MM.1S (cell line): Measurements from ENCODE around the gene NMNAT2.

Source experiments
- DNase-seq: peaks from one replicate; pipeline ENCODE4 v3.0.0-alpha.2; 2015
- H2AFZ ChIP-seq: fragments of 300-600 bp; sonication (generic); 2 replicates; pipeline ENCODE4 v1.6.0; 2016; ENCODE audit warnings: antibody characterized with exemption, low read length
- H3F3A ChIP-seq: fragments of 300-600 bp; sonication (generic); 2 replicates; pipeline ENCODE4 v1.6.1; 2016; ENCODE audit warnings: mild to moderate bottlenecking, antibody characterized with exemption, low read length, moderate library complexity, mixed read lengths; ENCODE audit not compliant: insufficient read depth
- H3K27ac ChIP-seq: fragments of 300-600 bp; sonication (generic); 2 replicates; pipeline ENCODE4 v1.5.1; 2016; ENCODE audit warnings: mild to moderate bottlenecking, low read length
- H3K27me3 ChIP-seq: fragments of 300-600 bp; sonication (generic); replicated peaks from 2 replicates; pipeline ENCODE4 v1.6.0; 2016; ENCODE audit warnings: low read length; ENCODE audit not compliant: insufficient read depth
- H3K36me3 ChIP-seq: fragments of 300-600 bp; sonication (generic); replicated peaks from 2 replicates; pipeline ENCODE4 v1.6.1; 2016; ENCODE audit warnings: mild to moderate bottlenecking, low read length, mixed read lengths; ENCODE audit not compliant: insufficient read depth
- H3K4me1 ChIP-seq: fragments of 300-600 bp; sonication (generic); 2 replicates; pipeline ENCODE4 v1.6.1; 2016; ENCODE audit warnings: low read length, mixed read lengths
- H3K4me2 ChIP-seq: fragments of 300-600 bp; sonication (generic); 2 replicates; pipeline ENCODE4 v1.6.0; 2016; ENCODE audit warnings: low read depth, low read length
- H3K4me3 ChIP-seq: fragments of 300-600 bp; sonication (generic); 2 replicates; pipeline ENCODE4 v1.5.1; 2016; ENCODE audit warnings: low read length, mixed read lengths
- H3K79me2 ChIP-seq: fragments of 300-600 bp; sonication (generic); 2 replicates; pipeline ENCODE4 v1.6.1; 2016; ENCODE audit warnings: mixed run types, low read length, mixed read lengths
- H3K9ac ChIP-seq: fragments of 300-600 bp; sonication (generic); 2 replicates; pipeline ENCODE4 v1.6.1; 2016; ENCODE audit warnings: low read length, mixed read lengths
- H3K9me2 ChIP-seq: fragments of 300-600 bp; sonication (generic); replicated peaks from 2 replicates; pipeline ENCODE4 v1.6.1; 2016; ENCODE audit warnings: mild to moderate bottlenecking, low read length, mixed read lengths; ENCODE audit not compliant: insufficient read depth
- H3K9me3 ChIP-seq: fragments of 300-600 bp; sonication (generic); replicated peaks from 2 replicates; pipeline ENCODE4 v1.6.1; 2016; ENCODE audit warnings: mild to moderate bottlenecking, low read length, mixed read lengths; ENCODE audit not compliant: insufficient read depth
- H4K20me1 ChIP-seq: fragments of 300-600 bp; sonication (generic); 2 replicates; pipeline ENCODE4 v1.6.1; 2016; ENCODE audit warnings: mild to moderate bottlenecking, low read length, moderate library complexity, mixed read lengths; ENCODE audit not compliant: insufficient read depth
- CTCF ChIP-seq: fragments of 300-600 bp; sonication (generic); IDR thresholded peaks from 2 replicates; pipeline ENCODE4 v1.5.1; 2016; ENCODE audit warnings: antibody characterized with exemption, low read length, mixed read lengths
- EZH2 ChIP-seq: fragments of 300-600 bp; sonication (generic); optimal IDR thresholded peaks from 2 replicates; pipeline ENCODE3; 2017; ENCODE audit warnings: low read depth, mild to moderate bottlenecking, antibody characterized with exemption, low read length, mixed read lengths
- EZH2phosphoT487 ChIP-seq: fragments of 300-600 bp; sonication (generic); IDR thresholded peaks from 2 replicates; pipeline ENCODE4 v1.6.1; 2018; ENCODE audit warnings: antibody characterized with exemption, low read length

The NMNAT2 gene

DNA sequence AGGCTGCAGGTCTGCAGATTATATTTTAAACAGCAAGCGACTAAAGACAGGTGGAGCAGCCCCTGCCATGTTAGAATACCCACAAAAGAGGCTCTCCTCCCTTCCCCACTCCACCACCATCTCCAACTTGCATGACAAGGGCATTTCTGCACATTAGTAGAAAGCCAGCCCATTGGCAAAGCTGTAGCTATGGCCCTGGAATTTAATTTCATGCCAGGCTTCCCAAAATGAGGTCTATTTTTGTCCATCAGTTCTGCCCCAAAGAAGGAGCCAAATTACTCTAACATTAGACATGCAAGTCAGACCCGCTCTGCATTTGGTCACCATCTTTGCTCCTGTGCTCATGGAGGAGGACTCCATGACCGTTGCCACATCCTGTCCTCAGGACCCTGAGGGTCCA is 116.9 kb downstream of the NMNAT2 start:
- Histone ChIP-seq H3K9me3 (no peaks in the 10 kb centered on the region), H2AFZ (no peak overlapping the region), H3K9ac (no peak overlapping the region), H3K27ac (no peak overlapping the region), H3K4me2 (no peak overlapping the region), H3F3A (no peaks in the 10 kb centered on the region), H4K20me1 (no peaks in the 10 kb centered on the region), H3K79me2 (no peaks in the 10 kb centered on the region), H3K4me1 (0 out of 2 replicates have a peak, but pooled peaks cover 4% of the 10 kb centered on the region), H3K36me3 (no peaks in the 10 kb centered on the region), H3K27me3 (no peaks in the 10 kb centered on the region), H3K4me3 (no peak overlapping the region), H3K9me2 (no peaks in the 10 kb centered on the region)
- TF ChIP-seq EZH2phosphoT487 (no peak), EZH2 (no peak), CTCF (no peak)
- no peak for DNase-seq

GRCh38 chr1:183300828-183301227 is 117.4 kb downstream of the NMNAT2 start:
- Histone ChIP-seq H3K4me3 (no peak overlapping the region), H3K4me1 (0 out of 2 replicates have a peak, but pooled peaks cover 4% of the 10 kb centered on the region), H3K79me2 (no peaks in the 10 kb centered on the region), H3K9ac (no peak overlapping the region), H3K9me3 (no peaks in the 10 kb centered on the region), H3K36me3 (no peaks in the 10 kb centered on the region), H3K9me2 (no peaks in the 10 kb centered on the region), H4K20me1 (no peaks in the 10 kb centered on the region), H3K27me3 (no peaks in the 10 kb centered on the region), H3K4me2 (no peak overlapping the region), H3K27ac (no peak overlapping the region), H2AFZ (no peak overlapping the region), H3F3A (no peaks in the 10 kb centered on the region)
- TF ChIP-seq CTCF: no peak
- no peak for TF ChIP-seq EZH2phosphoT487
- no peak for TF ChIP-seq EZH2
- no peak for DNase-seq

DNA sequence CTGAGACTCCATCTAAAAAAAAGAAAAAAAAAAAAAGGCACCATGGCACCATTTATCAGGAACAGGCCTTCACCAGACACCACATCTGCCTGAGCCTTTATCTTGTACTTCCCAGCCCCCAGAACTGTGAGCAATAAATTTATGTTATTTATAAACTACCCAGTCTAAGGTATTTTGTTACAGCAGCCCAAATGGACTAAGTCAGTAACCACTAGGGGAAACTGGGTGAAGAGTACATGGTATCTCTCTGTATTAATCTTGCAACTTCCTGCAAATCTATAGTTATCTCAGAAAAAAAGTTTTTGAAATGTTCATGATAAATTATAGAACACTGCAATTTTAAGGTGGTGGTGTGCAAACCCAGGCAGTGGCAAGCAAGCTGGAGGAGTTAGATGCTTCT is 117.8 kb downstream of the NMNAT2 start:
- 0 out of 2 replicates have a peak, but pooled peaks cover 3% of the 10 kb centered on the region for H3K4me1 ChIP-seq
- no peak overlapping the region for H3K4me2 ChIP-seq
- H3K27ac ChIP-seq: no peak overlapping the region
- H3K9ac ChIP-seq: no peak overlapping the region
- no peaks in the 10 kb centered on the region for H3K9me3 ChIP-seq
- H3F3A ChIP-seq: no peaks in the 10 kb centered on the region
- H3K4me3 ChIP-seq: no peak overlapping the region
- no peaks in the 10 kb centered on the region for H3K27me3 ChIP-seq
- TF ChIP-seq EZH2: no peak
- no peak for TF ChIP-seq CTCF
- no peak for TF ChIP-seq EZH2phosphoT487
- H3K36me3 ChIP-seq: no peaks in the 10 kb centered on the region
- H2AFZ ChIP-seq: no peak overlapping the region
- H3K9me2 ChIP-seq: no peaks in the 10 kb centered on the region
- H3K79me2 ChIP-seq: no peaks in the 10 kb centered on the region
- H4K20me1 ChIP-seq: no peaks in the 10 kb centered on the region
- DNase-seq: no peak
